ENCODE measurements around the gene KAZN.

KAZN gene

DNA sequence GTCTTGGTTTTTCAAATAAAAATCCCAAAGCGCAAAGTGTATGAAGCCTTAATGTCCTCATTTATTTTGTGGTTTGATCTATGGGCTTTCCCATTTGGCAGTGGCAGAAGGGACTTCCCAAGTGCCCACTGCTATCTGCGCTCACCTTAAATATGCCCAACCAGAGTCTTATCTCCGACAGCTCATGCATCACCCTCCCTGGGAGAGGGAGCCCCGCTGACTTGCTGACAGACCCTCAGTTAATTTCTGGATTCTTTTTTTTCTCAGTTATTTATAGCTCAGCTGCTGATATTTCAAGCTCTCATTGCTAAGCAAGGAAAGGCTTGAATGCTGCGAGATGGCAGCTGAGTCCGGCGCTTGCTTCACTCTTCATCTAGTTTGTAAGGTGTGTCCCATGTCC is 19.3 kb downstream of the KAZN start:
- TF ChIP-seq BHLHE40 (IDR thresholded peaks at IDR 0.05; ENCODE audit: borderline replicate concordance) (no peak), LEF1 (IDR thresholded peaks at IDR 0.05; ENCODE audit: borderline replicate concordance) (no peak), L3MBTL2 (conservative IDR thresholded peaks at IDR 0.05) (no peak), SUZ12 (IDR thresholded peaks at IDR 0.05) (no peak)
- CTCF ChIA-PET = interaction anchor here (1.0 to 1.1 kb wide), 2 partner anchors 9 to 115 kb away, joined by 3 to 4 read pairs; no protein-coding TSS in a partner anchor
- no peak for DNase-seq (ENCODE audit: extremely low spot score)
- POLR2A ChIA-PET = no interaction called here

DNA sequence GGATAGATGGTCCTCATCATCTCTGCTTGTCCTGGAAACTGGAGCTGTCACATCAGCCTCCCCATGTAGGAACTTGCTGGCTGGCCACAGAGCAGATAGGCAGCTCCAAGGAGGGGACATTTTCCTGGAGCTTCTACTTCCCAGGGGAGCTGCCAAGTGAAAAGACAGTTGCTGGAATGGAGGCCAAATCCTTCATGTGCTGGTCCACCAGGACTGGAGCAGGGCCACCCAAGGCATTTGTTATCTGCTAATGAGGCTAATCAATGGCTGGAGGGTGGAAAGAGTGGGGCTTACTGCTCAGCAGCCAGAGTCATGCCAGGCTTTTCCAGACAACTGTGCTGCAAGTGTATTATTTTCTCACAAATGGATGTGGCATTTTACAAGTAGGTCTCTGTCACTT is 22.5 kb downstream of the KAZN start:
- no peak for DNase-seq (ENCODE audit: extremely low spot score)
- POLR2A ChIA-PET = no interaction called here
- TF ChIP-seq FOXK2 (IDR thresholded peaks at IDR 0.05) = no peak
- no peak for TF ChIP-seq BHLHE40 (IDR thresholded peaks at IDR 0.05; ENCODE audit: borderline replicate concordance)
- TF ChIP-seq FOXM1 (IDR thresholded peaks at IDR 0.05; ENCODE audit: borderline replicate concordance) = no peak
- no peak for TF ChIP-seq NFRKB (IDR thresholded peaks at IDR 0.05)
- no peak for TF ChIP-seq FOXA1 (IDR thresholded peaks at IDR 0.05)
- no peak for TF ChIP-seq SP1 (IDR thresholded peaks at IDR 0.05)
- TF ChIP-seq, protein P1, sequence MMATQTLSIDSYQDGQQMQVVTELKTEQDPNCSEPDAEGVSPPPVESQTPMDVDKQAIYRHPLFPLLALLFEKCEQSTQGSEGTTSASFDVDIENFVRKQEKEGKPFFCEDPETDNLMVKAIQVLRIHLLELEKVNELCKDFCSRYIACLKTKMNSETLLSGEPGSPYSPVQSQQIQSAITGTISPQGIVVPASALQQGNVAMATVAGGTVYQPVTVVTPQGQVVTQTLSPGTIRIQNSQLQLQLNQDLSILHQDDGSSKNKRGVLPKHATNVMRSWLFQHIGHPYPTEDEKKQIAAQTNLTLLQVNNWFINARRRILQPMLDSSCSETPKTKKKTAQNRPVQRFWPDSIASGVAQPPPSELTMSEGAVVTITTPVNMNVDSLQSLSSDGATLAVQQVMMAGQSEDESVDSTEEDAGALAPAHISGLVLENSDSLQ (IDR thresholded peaks at IDR 0.05) = no peak
- TF ChIP-seq CTBP1 (IDR thresholded peaks at IDR 0.05; ENCODE audit: borderline replicate concordance) = no peak
- TF ChIP-seq SUZ12 (IDR thresholded peaks at IDR 0.05) = no peak
- no peak for TF ChIP-seq ARNT (IDR thresholded peaks at IDR 0.05)
- TF ChIP-seq HDGF (IDR thresholded peaks at IDR 0.05; ENCODE audit: borderline replicate concordance) = no peak
- no peak for TF ChIP-seq ELF4 (IDR thresholded peaks at IDR 0.05)
- no peak for TF ChIP-seq TARDBP (IDR thresholded peaks at IDR 0.05)
- CTCF ChIA-PET = no interaction called here

DNA sequence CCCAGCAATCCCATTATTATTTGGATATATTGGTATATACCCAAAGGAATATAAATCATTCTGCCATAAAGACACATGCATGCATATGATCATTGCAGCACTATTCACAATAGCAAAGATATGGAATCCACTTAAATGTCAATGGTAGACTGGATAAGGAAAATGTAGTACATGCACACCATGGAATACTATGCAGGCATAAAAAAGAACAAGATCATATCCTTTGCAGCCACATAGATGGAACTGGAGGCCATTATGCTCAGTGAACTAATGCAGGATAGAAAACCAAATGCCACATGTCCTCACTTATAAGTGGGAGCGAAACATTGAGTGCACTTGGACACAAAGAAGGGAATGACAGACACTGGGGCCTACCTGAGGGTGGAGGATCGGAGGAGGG is 24.6 kb downstream of the KAZN start:
- CTCF ChIA-PET = no interaction called here
- TF ChIP-seq SP1 (IDR thresholded peaks at IDR 0.05) = no peak
- no peak for TF ChIP-seq TARDBP (IDR thresholded peaks at IDR 0.05)
- no peak for TF ChIP-seq L3MBTL2 (conservative IDR thresholded peaks at IDR 0.05)
- POLR2A ChIA-PET = no interaction called here
- no peak for DNase-seq (ENCODE audit: extremely low spot score)

DNA sequence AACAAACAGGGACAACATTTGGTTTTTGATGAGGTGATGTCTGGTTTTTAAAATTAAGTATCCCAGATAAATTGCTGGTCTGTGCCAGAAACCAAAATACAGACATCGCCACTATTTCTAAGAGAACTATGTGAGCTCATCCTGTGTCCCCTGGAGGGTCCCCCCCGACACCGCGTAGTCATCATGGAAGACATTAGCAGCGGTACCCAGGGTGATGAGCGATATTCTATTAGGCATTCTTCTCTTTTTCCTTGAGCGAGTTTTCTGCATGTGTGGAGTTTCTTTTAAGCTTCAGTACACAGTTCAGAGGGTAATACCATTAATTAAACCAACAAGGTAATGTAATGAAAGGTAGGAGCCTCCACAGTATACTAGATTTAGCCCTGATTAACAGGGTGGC is 26.5 kb downstream of the KAZN start:
- TF ChIP-seq TARDBP (IDR thresholded peaks at IDR 0.05) = no peak
- TF ChIP-seq, protein P1 (IDR thresholded peaks at IDR 0.05) = no peak
- no peak for TF ChIP-seq SUZ12 (IDR thresholded peaks at IDR 0.05)
- no peak for TF ChIP-seq CTBP1 (IDR thresholded peaks at IDR 0.05; ENCODE audit: borderline replicate concordance)
- TF ChIP-seq HDGF (IDR thresholded peaks at IDR 0.05; ENCODE audit: borderline replicate concordance) = no peak
- no peak for TF ChIP-seq FOXM1 (IDR thresholded peaks at IDR 0.05; ENCODE audit: borderline replicate concordance)
- TF ChIP-seq BHLHE40 (IDR thresholded peaks at IDR 0.05; ENCODE audit: borderline replicate concordance) = no peak
- TF ChIP-seq FOXK2 (IDR thresholded peaks at IDR 0.05) = no peak
- no peak for TF ChIP-seq NFRKB (IDR thresholded peaks at IDR 0.05)
- TF ChIP-seq ELF4 (IDR thresholded peaks at IDR 0.05) = no peak
- no peak for TF ChIP-seq SP1 (IDR thresholded peaks at IDR 0.05)
- TF ChIP-seq LEF1 (IDR thresholded peaks at IDR 0.05; ENCODE audit: borderline replicate concordance) = no peak
- TF ChIP-seq ZNF384 (IDR thresholded peaks at IDR 0.05) = no peak
- no peak for TF ChIP-seq L3MBTL2 (conservative IDR thresholded peaks at IDR 0.05)
- ChIA-PET POLR2A (no interaction called here), CTCF (interaction anchor here (0.7 kb wide), 1 partner anchor 9 kb away, joined by 7 read pairs; no protein-coding TSS in a partner anchor)
- DNase-seq (ENCODE audit: extremely low spot score) = no peak

DNA sequence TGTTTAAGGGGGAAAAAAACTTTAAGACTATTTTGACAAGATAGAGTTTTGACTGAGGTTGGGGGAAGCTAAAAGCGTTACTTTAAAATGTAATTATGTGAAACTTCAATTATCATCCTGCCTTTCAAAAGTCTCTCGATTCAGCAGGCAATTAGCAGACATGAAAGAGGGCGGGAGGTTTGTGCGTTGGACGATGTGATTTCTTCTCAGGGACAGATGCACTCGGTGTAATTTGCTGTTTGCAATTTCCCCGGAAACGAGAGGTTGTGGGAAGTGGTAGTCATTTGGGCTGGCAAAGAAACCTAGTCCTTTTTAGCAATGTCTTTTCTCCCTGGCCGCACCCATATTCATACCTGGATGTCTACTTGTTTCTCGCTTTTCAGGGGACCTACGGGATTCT is 27.1 kb downstream of the KAZN start:
- no peak for DNase-seq (ENCODE audit: extremely low spot score)
- TF ChIP-seq L3MBTL2 (conservative IDR thresholded peaks at IDR 0.05) = no peak
- TF ChIP-seq SUZ12 (IDR thresholded peaks at IDR 0.05) = no peak
- TF ChIP-seq TARDBP (IDR thresholded peaks at IDR 0.05) = no peak
- no peak for TF ChIP-seq CTBP1 (IDR thresholded peaks at IDR 0.05; ENCODE audit: borderline replicate concordance)
- no peak for TF ChIP-seq ARNT (IDR thresholded peaks at IDR 0.05)
- TF ChIP-seq FOXM1 (IDR thresholded peaks at IDR 0.05; ENCODE audit: borderline replicate concordance) = no peak
- TF ChIP-seq SP1 (IDR thresholded peaks at IDR 0.05) = no peak
- TF ChIP-seq BHLHE40 (IDR thresholded peaks at IDR 0.05; ENCODE audit: borderline replicate concordance) = no peak
- no peak for TF ChIP-seq LEF1 (IDR thresholded peaks at IDR 0.05; ENCODE audit: borderline replicate concordance)
- no peak for TF ChIP-seq ELF4 (IDR thresholded peaks at IDR 0.05)
- TF ChIP-seq HDGF (IDR thresholded peaks at IDR 0.05; ENCODE audit: borderline replicate concordance) = no peak
- TF ChIP-seq, protein P1 (IDR thresholded peaks at IDR 0.05) = no peak
- TF ChIP-seq NFRKB (IDR thresholded peaks at IDR 0.05) = no peak
- no peak for TF ChIP-seq FOXK2 (IDR thresholded peaks at IDR 0.05)
- no peak for TF ChIP-seq ZNF384 (IDR thresholded peaks at IDR 0.05)
- ChIA-PET POLR2A (no interaction called here), CTCF (no interaction called here)

DNA sequence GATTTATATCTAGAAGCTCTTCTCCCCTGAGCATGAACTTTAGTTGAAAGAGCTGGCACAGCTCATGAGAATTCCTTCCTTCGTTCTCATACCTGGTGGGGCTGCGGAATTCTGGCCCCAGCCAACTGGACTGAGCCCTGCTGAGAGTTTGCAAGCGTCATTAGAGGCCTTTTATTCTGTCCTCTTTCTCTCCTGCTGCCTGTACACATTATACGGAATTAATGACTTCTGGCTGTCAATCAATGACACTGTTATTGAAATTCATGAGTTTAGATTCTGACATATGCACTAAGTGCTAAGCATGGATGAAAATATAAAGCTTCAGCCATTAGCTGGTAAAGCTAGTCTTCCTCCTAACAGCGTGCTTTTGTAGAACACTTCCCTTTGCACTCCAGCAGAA is 27.5 kb downstream of the KAZN start:
- TF ChIP-seq, protein P1 (IDR thresholded peaks at IDR 0.05) = peak; percentile 78
- no peak for TF ChIP-seq HDGF (IDR thresholded peaks at IDR 0.05; ENCODE audit: borderline replicate concordance)
- ChIA-PET CTCF (no interaction called here), POLR2A (no interaction called here)
- no peak for DNase-seq (ENCODE audit: extremely low spot score)

Measured in HEK293T (cell line).